ENCODE data around the gene HEG1.

Gene HEG1

GRCh38 chr3:125013095-125013494 lies 42.7 kb downstream of the HEG1 start:
- no peak for DNase-seq (ENCODE audit: low read depth, low spot score)

GRCh38 chr3:125011941-125012340 lies 43.9 kb downstream of the HEG1 start:
- DNase-seq (ENCODE audit: low read depth, low spot score) = no peak

GRCh38 chr3:125010393-125010792 lies 45.4 kb downstream of the HEG1 start:
- DNase-seq (ENCODE audit: low read depth, low spot score) = no peak

GRCh38 chr3:125008766-125009165 lies 47.0 kb downstream of the HEG1 start:
- DNase-seq (ENCODE audit: low read depth, low spot score) = no peak

- DNase-seq (ENCODE audit: low read depth, low spot score) = no peak
These were observed 49.5 kb downstream of the HEG1 start for GRCh38 chr3:125006291-125006731.

GRCh38 chr3:125005676-125006075 lies 50.1 kb downstream of the HEG1 start:
- no peak for DNase-seq (ENCODE audit: low read depth, low spot score)

GRCh38 chr3:125005222-125005621 lies 50.6 kb downstream of the HEG1 start:
- DNase-seq (ENCODE audit: low read depth, low spot score) = no peak

- no peak for DNase-seq (ENCODE audit: low read depth, low spot score)
These were observed 51.8 kb downstream of the HEG1 start for GRCh38 chr3:125003859-125004595.

GRCh38 chr3:125003369-125003853 lies 52.4 kb downstream of the HEG1 start:
- DNase-seq (ENCODE audit: low read depth, low spot score) = no peak

GRCh38 chr3:125002414-125003368 lies 53.1 kb downstream of the HEG1 start:
- DNase-seq (ENCODE audit: low read depth, low spot score) = no peak

GRCh38 chr3:125001557-125002413 lies 54.0 kb downstream of the HEG1 start:
- no peak for DNase-seq (ENCODE audit: low read depth, low spot score)

GRCh38 chr3:125000661-125001060 lies 55.1 kb downstream of the HEG1 start:
- no peak for DNase-seq (ENCODE audit: low read depth, low spot score)

- DNase-seq (ENCODE audit: low read depth, low spot score) = no peak
These were observed 55.8 kb downstream of the HEG1 start for GRCh38 chr3:124999897-125000435.

- DNase-seq (ENCODE audit: low read depth, low spot score) = no peak
These were observed 56.5 kb downstream of the HEG1 start for GRCh38 chr3:124999317-124999716.

- no peak for DNase-seq (ENCODE audit: low read depth, low spot score)
These were observed 57.6 kb downstream of the HEG1 start for GRCh38 chr3:124998247-124998630.

GRCh38 chr3:124997303-124998246 lies 58.2 kb downstream of the HEG1 start:
- DNase-seq (ENCODE audit: low read depth, low spot score) = no peak

GRCh38 chr3:124995460-124995994 lies 60.3 kb downstream of the HEG1 start:
- peak; percentile 30 for DNase-seq (ENCODE audit: low read depth, low spot score)

GRCh38 chr3:124993466-124993865 lies 62.3 kb downstream of the HEG1 start:
- DNase-seq (ENCODE audit: low read depth, low spot score) = no peak

GRCh38 chr3:124992041-124992440 lies 63.8 kb downstream of the HEG1 start:
- no peak for DNase-seq (ENCODE audit: low read depth, low spot score)
